ENCODE data around the gene MYL12A.
"Not testable (repeated sequence)": the region's sequence is repeated elsewhere in the genome, so short reads cannot be mapped to it uniquely, and the experiment has no call there.

MYL12A gene

DNA sequence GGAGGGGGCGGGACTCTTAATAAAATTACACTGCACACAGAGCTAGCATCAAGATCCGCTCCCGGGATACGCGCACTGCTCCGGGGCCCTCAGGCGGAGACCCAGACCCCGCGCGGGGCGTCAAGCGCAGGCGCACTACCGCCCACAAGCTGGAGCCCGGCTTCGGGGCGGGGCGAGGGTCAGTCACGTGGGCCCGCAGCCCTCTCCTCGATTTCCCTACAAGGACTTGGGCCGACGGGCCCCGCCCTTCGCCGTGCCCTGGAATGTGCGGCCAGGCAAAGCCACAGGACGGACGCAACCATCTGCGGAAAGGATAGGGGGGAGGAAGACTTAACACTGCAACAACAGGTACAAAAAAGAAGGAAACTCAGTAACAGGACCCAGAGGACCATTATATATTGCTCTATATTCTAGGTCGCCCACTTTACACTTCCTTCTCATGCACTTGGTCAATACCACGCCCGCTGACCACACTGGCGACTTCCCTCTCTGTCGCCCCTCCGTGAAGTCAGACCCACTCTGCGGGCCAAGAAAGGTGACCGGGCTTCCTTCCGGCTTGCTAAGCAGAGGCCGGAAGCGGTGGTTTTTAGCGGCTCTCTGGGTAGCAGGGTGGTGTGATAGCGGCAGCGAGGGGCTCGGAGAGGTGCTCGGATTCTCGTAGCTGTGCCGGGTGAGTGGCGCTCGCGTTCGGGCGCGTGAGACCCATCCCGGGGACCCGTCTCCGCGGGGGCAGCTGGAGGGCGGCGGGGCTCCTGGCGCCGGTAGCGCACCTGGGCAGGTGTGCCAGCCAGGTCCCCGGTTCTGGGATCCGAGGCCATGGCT is at the start of gene MYL12A:
MYL12A (plus strand) TSS at position 562 of the 822 bp plus-strand sequence. CDS start 5,447 bp downstream, outside the sequence.
- peak; percentile 81 to 92 for DNase-seq (ENCODE audit: low read depth in 1 of 2, low spot score in 1 of 2)

DNA sequence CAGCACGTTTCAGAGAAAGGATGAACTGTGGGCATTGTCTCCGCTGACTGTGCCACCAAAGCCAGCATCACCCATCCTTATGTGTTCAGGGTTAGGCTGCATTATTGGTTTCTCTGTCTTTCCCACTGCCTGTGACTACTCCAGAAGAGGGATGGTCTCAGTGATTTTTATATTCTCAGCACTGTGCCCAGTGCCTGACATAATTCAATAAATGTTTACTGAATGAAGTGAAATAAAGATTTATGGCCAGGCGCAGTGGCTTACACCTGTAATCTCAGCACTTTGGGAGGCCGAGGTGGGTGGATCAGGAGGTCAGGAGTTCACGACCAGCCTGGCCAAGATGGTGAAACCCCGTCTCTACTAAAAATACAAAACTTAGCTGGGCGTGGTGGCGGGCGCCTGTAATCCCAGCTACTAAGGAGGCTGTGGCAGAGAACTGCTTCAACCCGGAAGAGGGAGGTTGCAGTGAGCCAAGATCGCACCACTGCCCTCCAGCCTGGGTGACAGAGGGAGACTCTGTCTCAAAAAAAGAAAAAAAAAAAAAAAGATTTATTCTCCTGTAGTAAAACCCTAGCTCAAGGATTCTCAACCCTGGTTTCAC is 49.2 kb upstream of the MYL12A start:
- DNase-seq (ENCODE audit: low read depth in 1 of 2, low spot score in 1 of 2) = not testable (repeated sequence)

DNA sequence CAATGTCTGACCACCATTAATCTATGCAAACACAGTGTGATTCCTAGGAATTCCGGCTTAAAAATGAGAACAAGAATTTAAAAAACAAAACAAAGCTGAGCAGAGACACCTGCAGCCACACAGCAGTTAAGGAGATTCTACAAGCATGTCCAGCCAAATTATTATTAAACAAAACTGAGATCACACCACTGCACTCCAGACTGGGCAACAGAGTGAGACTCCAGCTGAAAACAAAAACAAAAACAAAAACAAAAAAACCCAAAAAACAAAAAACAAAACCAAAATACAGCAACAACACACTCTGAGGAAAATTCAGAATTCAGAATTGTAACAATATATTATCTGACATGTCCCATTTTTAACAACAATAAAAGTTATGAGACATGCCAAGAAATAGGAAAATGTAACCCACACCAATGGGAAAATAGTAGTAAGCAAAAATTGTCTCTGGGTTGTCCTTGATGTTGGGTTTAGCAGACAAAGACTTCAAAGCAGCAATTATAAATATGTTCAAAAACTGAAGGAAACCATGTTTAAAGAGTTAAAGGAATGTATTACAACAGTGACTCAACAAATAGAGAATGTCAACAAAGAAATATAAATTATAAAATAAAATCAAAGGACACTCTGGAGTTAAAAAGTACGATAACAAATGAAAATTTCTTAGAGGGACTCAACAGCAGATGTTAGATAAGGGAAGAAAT is 47.5 kb upstream of the MYL12A start:
- no peak for DNase-seq (ENCODE audit: low read depth in 1 of 2, low spot score in 1 of 2)

DNA sequence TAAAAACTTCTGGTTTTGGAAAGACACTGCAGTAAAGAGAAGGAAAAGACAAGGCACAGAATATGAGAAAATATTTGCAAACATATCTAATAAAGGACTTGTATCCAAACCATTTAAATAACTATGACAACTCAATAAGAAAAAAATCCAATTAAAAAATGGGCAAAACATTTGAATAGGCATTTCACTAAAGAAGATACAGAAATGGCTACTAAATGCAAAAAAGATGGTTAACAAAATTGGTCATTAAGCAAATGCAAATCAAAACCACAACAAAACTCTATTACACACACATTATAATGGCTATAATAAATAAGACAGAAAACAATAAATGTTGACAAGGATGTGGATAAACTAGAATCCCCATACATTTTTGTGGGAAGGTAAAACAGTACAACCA is 42.4 kb upstream of the MYL12A start:
- DNase-seq (ENCODE audit: low read depth in 1 of 2, low spot score in 1 of 2) = no peak

DNA sequence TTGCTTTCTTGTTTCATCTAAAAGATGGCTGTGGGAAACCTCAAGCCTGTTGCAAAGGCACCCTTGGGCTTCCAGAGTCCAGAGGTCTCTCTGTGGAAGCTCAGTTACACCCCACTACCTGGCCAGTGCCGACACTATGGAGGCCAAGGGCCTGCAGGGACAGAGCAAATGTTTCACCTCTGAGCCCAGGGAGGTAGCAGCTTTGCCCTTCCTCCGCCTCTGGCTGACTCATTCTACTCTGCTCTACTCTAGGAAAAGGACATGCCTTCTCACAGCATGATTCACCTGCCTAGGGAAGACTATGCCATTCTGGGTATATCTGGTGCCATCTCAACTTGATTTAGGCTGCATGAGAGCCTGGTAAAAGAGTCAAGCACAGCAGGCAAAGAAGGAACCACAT is 40.0 kb upstream of the MYL12A start:
- no peak for DNase-seq (ENCODE audit: low read depth in 1 of 2, low spot score in 1 of 2)

DNA sequence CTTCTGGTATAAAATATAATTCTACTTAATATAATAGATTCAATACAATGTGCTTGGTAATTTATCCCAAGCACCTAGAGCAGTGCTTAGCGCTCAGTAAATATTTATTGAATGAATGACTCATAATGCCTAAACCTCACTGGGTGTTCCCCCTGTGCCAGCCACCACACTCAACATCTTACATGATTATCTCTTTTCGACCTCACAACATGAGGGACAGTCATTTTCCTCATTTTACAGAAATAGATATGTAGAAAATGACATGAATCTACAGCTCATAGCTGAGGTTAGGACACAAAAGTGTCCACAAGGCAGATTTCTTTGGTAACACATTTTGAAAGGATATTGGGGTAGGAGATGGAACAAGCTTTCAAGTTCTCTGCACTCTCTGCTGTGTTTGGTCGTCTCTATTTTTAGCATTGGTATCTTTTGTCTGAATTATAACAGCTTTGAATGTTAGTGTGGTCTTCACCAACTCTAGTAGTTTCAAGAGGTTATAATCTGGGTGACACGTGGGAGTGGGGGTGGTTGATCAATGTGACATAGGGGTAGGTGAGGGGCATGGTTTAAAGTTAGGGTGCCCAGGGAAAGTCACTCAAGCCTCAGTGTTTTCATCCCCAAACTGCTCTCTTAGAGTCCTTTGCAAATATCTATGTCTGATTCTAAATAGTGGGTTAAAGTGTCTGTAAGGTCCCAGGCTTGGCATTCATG is 37.6 kb upstream of the MYL12A start:
- DNase-seq (ENCODE audit: low read depth in 1 of 2, low spot score in 1 of 2) = no peak

DNA sequence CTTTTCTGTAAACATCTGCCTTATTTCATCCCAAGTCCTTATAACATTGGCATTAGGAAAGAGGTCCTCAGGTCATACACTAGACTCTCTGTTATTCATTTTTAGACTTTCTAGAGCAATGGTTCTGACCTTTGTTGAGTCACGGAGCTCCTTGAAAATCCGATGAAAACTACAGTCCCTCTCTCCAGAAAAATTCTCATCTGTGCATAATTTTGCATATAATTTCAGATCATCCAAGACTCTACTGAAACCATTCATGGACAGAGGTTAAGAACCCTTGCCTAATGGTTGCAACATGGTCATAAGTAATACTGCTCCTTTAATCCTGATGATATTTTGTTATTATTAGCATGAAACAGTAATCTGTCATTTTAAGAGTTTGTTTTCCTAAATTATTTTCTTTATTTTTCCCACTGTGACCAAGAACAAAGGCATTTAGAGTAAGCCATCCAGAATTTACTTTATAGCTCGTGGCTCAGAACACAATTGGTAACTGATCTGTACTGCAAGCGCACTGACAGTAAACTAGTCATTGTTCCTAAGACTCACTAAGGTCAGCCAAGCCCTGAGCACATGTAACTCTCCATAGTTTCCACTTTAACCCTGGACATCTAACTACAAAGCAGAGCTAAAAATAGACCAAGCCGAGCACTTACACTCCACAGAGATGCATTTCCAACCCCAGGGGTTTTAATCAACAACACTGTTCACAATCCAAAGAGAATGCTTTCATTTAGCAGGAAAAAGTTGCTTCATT is 36.2 kb upstream of the MYL12A start:
- DNase-seq (ENCODE audit: low read depth in 1 of 2, low spot score in 1 of 2) = no peak

DNA sequence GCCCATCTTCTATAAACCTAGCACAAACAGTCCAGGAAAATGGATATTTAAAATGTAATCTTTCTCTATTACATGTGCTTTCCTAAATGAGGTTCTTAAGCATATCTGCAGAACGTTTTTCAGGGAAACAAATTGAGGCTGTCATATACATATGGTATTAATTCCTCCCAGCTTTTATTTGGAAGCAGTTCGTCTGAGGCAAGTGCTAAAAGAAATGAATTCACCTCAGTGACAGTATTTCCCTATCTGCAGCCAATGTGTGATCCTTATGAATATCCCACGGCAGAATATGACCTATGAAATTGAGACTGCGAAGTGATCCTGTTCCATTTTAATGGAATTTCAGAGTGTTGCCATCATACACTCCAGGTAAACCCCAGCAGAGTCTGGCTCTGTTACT is 34.9 kb upstream of the MYL12A start:
- DNase-seq (ENCODE audit: low read depth in 1 of 2, low spot score in 1 of 2) = no peak

DNA sequence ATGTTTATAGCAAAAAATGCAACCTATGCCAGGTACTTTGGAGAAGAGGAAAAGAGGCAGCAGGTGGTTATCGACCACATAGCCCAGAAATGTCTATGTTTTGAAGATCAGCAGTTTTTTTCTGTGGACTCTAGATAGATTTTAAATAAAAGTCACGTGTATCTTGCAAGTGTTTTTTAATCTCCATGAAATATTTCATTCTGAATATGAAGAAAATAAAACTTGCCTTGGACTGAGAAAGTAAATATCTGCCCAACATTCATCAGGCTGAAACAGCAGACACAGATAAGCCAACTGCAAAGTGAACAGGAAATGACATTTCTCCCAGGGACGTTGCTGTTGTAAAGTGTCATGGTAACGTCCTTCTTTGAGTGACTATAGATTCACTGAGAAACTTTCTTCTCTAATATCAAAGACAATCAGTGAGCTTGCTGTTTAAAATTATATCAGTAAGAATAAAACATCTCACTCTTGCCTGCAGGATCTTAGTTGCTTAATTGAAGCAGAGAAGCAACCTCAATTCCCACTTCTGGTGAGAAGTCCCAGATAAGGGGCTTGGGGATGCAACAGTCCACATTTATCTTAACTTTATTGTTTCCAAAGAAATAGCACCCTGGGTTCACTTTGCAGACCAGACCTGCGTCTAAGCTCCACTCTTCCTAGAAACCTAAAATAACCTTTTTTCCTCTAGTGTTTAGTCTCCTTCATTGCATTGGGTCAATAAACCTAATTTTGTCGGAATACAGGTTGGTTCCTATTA is 34.1 kb upstream of the MYL12A start:
- DNase-seq (ENCODE audit: low read depth in 1 of 2, low spot score in 1 of 2) = no peak

DNA sequence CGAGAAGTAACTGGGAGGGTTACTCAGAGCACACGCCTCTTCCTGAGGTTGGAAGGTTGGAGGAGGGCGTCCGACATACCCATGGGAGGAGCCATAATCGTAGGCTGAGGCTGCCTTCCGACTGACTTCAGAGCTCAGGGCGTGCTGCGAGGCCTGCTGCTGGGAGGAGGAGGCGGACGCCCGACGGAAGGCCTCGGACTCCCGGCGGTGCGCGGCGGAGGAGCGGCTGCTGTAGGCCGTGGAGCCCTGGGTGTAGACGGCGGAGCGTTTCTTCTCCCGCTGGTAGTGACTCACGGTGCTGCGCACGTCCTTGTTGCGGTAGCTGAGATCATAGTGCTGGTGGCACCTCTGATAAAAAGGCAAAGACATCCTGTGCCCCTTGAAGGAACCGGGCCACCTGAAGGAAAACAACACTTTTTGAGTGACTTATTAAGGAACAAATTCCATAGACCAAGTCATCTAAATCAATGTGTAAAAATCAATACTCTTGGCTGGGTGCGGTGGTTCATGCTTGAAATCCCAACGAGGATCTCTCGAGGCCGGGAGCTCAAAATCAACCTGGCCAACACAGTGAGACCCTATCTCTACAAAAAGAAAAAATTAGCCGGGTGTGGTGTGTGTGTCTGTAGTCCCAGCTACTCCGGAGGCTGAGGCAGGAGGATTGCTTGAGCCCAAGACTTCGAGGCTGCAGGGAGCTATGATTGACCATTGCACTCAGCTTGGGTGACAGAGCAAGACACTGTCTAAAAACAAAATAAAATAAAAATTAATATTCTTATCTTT is 32.6 kb upstream of the MYL12A start:
- DNase-seq (ENCODE audit: low read depth in 1 of 2, low spot score in 1 of 2) = no peak

DNA sequence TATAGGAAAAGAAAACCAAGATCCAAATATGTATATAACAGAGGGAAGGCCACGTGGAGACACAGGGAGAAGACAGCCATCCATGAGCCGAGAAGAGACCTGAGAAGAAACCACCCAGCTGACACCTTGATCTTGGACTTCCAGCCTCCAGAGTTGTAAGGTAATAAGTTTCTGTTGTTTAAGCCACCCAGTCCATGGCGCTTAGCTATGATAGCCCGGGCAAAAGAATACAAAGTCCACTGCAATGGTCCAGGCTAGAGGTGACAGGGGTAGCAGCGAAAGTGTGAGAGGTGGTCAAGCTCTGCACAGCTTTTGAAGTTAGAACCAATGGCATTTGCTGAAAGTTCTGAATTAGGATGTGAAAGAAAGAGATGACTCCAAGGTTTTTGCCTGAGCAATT is 30.6 kb upstream of the MYL12A start:
- DNase-seq (ENCODE audit: low read depth in 1 of 2, low spot score in 1 of 2) = no peak

DNA sequence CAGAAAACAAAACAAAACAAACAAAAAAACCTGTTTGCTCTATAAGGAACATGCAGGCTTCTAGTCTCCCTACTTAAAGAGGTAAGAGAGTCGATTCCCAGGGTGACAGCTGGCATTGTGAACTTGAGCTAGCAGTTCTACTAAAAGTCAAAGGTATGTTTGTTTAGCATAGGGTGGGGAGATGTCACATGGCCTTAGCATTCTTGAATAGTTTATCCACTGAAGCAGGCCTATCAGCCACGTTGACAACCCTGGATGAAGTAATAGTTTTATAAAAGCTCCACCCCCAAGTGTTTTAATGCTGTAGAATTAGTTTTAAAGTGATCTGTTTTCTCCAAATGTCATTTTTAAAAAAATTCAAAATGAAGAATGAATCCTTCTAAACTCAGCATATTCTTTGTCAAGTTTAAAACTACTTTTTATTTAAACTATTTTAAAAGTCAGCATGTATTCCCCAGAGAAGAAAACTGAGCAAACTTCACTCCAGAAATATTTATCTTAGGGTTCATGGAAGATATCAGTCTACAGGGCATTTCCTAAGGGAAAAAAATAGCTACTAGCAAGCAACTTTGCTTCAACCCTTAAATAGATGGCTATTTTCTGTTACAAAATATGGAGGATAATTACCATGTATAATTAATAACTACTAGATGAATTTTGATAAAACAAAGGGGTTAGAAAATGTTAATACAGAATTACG is 29.5 kb upstream of the MYL12A start:
- no peak for DNase-seq (ENCODE audit: low read depth in 1 of 2, low spot score in 1 of 2)

DNA sequence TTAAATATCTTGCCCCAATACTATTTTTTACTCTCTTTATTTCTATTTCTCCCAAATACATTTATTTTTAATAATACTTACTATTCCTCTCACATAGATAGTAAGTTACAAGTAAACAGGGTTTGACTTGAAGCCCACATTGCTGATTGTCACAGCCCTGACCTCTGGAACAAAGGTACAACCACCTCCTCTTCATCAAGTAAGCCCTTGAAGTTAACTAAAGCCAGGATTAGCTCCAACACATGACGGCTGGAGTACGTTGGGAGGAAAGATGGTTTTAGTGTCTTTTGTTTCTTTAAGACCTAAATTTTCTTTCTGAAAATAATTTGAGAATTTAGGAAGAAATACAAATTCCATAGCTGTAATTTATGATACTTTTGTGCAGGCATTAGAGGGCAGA is 28.8 kb upstream of the MYL12A start:
- DNase-seq (ENCODE audit: low read depth in 1 of 2, low spot score in 1 of 2) = no peak

DNA sequence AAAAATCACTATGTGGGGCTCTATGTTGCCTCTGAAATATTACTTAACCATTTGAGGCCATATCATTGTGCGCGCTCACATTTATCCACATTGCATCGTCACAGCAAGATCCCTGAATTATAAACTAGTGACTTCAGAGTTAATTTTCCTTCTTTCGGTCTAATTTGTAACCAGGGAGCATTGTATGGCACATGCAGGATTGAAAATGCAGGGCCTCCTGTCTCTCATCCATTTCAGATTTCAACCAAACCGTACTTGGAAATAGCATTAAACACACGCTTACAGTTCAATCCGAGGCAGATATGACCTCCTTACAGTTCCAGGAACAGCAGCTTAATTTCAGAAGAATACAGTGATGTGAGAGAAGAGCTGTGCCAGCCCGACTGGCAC is 28.4 kb upstream of the MYL12A start:
- DNase-seq (ENCODE audit: low read depth in 1 of 2, low spot score in 1 of 2) = no peak

DNA sequence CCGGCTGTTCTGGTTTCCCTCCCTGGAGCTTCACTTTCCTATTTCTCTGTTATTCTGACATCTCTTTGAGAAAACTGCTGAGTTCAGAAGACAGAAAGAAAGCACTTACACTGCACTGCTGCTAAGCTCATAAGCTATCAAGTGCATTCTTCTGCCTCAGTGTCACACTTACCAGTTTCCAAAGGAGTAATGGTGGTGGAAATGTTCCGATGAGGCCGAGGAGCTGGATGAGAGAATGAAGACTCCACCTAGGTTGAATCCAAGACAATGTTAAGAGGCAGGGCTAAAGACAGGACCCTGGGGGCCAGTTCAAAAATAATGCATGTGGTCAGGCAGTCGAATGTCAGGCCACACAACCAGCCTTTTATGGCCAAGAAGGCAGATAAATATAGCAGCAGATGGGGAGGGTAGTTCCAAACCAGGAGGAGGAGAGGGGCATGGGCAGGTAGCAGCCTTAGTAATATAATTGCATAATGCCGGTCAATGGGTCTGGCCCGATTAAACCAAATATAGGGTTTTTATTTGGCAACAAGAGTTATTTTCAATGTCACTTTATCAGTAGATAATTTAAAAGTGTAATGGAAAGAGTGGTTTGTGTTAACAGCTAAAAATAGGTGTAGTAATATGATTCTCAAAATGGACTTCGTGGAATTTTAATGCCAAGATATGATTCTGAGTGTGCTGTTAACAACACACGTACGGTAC is 27.8 kb upstream of the MYL12A start, which contains the start of gene MYOM1:
MYOM1 (minus strand) TSS at position 338 of the 705 bp plus-strand sequence. CDS start 4,745 bp downstream, outside the sequence.
- no peak for DNase-seq (ENCODE audit: low read depth in 1 of 2, low spot score in 1 of 2)

DNA sequence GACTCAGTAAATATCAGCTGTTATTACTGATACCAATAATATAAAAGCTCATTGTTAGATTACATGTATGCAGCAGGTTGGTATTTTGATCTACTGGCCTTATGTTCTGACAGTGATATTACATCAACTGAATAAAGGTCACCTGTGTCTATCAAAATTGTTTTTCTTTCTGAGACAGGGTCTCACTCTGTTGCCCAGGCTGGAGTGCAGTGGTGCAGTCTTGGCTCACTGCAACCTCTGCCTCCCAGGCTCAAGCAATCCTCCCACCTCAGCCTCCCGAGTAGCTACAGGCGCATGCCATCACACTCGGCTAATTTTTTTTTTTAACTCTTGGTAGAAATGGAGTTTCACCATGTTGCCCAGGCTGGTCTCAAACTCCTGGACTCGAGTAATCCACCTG is 26.7 kb upstream of the MYL12A start:
- DNase-seq (ENCODE audit: low read depth in 1 of 2, low spot score in 1 of 2) = not testable (repeated sequence)

DNA sequence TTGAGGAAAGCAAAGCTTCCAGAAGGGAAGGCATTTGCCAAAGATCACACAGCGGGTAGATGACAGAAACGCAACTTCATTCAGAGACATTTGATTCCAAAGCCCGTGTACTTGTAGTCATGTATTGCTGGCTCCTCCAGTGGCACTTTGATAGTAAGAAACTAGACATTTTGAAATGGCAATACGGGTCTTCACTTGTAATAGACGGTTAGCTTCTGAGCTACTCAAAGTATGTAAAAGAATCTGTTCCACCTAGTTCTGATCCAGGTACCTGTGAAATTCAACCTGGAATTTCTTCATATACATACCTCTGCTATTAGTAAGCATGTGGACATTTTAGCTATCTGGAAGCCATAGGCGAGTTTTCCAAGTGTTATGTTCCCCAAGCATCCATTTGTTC is 26.1 kb upstream of the MYL12A start:
- DNase-seq (ENCODE audit: low read depth in 1 of 2, low spot score in 1 of 2) = no peak

DNA sequence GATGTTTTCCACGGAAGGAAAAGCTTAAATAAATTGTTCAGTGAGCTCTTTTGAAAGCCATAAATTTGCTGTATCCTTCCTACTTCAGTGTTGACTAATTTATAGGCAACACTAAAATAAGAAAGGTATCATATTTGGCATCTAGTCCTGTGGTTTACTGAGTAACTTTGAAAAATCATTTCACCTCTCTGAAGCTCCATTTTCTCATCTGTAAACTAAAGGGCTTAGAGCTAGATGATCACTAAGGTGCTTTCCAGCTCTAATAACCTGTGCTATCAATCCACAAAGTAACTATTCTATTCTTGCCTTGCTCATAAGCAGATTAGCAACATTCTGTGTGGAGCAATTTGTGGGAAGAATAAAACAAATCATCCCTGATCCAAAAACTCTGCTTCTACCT is 24.2 kb upstream of the MYL12A start:
- DNase-seq (ENCODE audit: low read depth in 1 of 2, low spot score in 1 of 2) = no peak
